ENCODE data around the gene DAGLA. TPM values are rescaled to one million over a fixed set of nuclear protein-coding genes. Genes with fewer than 3 reads are reported as not detected.

Gene DAGLA
- total and polyA plus RNA-seq, 2 experiments from 2014 or later, result 1.3 TPM

DNA sequence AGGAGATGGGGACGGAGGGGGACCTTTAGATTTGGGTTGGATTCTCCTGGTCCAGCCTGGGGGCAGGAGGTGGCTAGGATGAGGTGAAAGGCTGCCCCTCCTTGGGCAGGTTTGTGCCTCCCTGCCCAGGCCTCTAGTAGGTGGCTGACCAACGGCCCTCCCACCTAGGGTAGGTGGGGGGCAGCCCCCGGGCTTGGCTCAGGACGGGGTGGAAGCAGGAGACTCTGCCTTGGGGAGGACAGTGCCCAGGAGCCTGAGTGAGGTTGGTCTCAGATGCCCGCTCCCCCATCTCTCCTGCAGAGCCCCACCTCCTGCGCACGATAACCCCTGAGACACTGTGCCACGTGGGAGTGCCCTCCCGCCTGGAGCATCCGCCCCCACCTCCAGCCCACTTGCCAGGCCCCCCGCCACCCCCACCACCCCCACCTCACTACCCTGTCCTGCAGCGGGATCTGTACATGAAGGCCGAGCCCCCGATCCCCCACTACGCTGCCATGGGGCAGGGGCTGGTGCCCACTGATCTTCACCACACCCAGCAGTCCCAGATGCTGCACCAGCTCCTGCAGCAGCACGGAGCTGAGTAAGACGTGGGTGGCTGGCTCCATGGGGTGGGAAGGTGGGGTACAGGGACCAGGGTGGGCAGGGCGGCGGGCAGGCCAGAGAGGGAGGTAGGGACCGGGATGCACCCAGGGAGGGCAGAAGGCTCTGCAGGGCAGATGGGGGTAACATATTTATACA, 89.9 kb downstream of the DAGLA start:
- no peaks in the 10 kb centered on the region for H3F3A ChIP-seq (ENCODE audit: insufficient read depth)
- H3K4me3 ChIP-seq, result no peak overlapping the region
- in situ Hi-C loops (cut with MboI), result no loop called here
- H4K20me1 ChIP-seq (ENCODE audit: insufficient read depth), result no peaks in the 10 kb centered on the region
- no peak overlapping the region for H2AFZ ChIP-seq
- no peaks in the 10 kb centered on the region for H3K9me2 ChIP-seq (ENCODE audit: insufficient read depth)
- no peaks in the 10 kb centered on the region for H3K36me3 ChIP-seq (ENCODE audit: low read depth)
- H3K4me2 ChIP-seq (ENCODE audit: unreplicated experiment), result no peak overlapping the region
- no peaks in the 10 kb centered on the region for H3K27me3 ChIP-seq (replicated peaks; ENCODE audit: insufficient read depth)
- WGBS, 2 experiments (ENCODE audit: low coverage in 1 of 2, low lambda C conversion rate in 2 of 2, missing lambda C conversion rate in 2 of 2), result 75 to 81% methylated on average over 8 to 20 of the region's 20 CpGs
- TF ChIP-seq EZH2 (IDR thresholded peaks at IDR 0.05; ENCODE audit: insufficient read depth, poor library complexity, severe bottlenecking) (no peak), EZH2phosphoT487 (IDR thresholded peaks at IDR 0.05; ENCODE audit: insufficient read depth, low read depth) (no peak)
- H3K4me1 ChIP-seq (ENCODE audit: insufficient read depth), result no peaks in the 10 kb centered on the region
- H3K79me2 ChIP-seq (ENCODE audit: insufficient read depth), result no peaks in the 10 kb centered on the region
- no peak overlapping the region for H3K9ac ChIP-seq
- H3K27ac ChIP-seq, result no peak overlapping the region
- no peak for DNase-seq
- H3K9me3 ChIP-seq (ENCODE audit: low read depth), result no peaks in the 10 kb centered on the region

DNA sequence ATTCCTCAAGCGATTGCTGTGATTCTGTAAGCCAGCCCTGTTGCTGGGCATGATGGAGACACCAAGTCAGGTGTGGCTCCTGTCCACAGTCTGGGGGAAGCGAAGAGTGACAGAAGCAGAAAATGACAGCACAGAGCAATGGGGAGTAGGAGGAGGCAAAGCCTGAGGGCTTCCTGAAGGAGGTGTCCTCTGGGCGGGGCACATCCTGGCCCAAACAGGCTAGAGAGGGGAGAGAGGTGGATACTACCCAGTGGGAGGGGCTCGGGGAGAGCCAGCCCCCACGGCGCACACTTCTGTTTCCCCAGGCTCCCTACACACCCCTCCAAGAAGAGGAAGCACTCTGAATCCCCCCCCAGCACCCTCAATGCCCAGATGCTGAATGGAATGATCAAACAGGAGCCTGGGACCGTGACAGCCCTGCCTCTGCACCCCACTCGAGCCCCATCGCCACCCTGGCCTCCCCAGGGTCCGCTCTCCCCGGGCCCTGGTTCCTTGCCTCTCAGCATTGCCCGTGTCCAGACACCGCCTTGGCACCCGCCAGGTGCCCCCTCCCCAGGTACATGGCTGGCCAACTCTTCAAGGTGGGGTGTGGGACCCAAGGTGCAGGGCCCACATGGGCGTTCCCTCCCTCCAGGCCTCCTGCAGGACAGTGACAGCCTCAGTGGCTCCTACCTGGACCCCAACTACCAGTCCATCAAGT, 91.2 kb downstream of the DAGLA start:
- Histone ChIP-seq H3K4me2 (ENCODE audit: unreplicated experiment) (no peak overlapping the region), H2AFZ (no peak overlapping the region), H3K36me3 (ENCODE audit: low read depth) (no peaks in the 10 kb centered on the region), H3K27me3 (replicated peaks; ENCODE audit: insufficient read depth) (no peaks in the 10 kb centered on the region), H3K79me2 (ENCODE audit: insufficient read depth) (no peaks in the 10 kb centered on the region), H3F3A (ENCODE audit: insufficient read depth) (no peaks in the 10 kb centered on the region), H3K27ac (no peak overlapping the region), H4K20me1 (ENCODE audit: insufficient read depth) (no peaks in the 10 kb centered on the region), H3K9ac (no peak overlapping the region), H3K9me3 (ENCODE audit: low read depth) (no peaks in the 10 kb centered on the region), H3K9me2 (ENCODE audit: insufficient read depth) (no peaks in the 10 kb centered on the region), H3K4me3 (no peak overlapping the region), H3K4me1 (ENCODE audit: insufficient read depth) (no peaks in the 10 kb centered on the region)
- no peak for TF ChIP-seq EZH2phosphoT487 (IDR thresholded peaks at IDR 0.05; ENCODE audit: insufficient read depth, low read depth)
- TF ChIP-seq EZH2 (IDR thresholded peaks at IDR 0.05; ENCODE audit: insufficient read depth, poor library complexity, severe bottlenecking), result no peak
- no peak for DNase-seq
- WGBS, 2 experiments (ENCODE audit: low coverage in 1 of 2, low lambda C conversion rate in 2 of 2, missing lambda C conversion rate in 2 of 2), result 69 to 73% methylated on average over 15 of the region's 15 CpGs
- in situ Hi-C loops (cut with MboI), result no loop called here

DNA sequence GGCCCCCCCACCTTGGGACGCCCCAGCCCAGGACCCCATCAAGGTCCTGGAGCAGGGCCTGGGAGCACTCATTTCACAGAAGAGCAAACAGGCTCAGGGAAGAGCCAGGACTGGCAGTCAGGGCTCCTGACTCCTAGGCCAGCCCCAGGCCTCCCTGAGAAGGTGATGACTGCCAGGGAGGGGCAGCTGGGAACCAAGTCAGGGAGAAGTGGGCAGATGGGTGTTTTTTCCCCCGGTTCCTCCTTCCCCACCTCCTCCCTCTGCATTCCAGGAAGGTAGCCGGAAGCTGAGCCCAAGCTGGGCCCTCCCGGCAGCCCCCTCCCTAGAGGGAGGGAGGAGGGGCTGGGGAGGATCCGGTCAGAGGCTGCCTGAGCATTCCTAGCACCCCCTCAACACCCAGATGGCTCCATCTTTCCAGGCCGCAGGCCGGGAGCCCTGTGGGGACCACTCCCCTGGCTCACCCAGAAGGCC, 91.8 kb downstream of the DAGLA start:
- Histone ChIP-seq H3K27me3 (replicated peaks; ENCODE audit: insufficient read depth) (no peaks in the 10 kb centered on the region), H3K36me3 (ENCODE audit: low read depth) (no peaks in the 10 kb centered on the region), H3K4me2 (ENCODE audit: unreplicated experiment) (no peak overlapping the region), H2AFZ (no peak overlapping the region), H3K27ac (no peak overlapping the region), H3K9ac (no peak overlapping the region), H3K4me3 (no peak overlapping the region), H4K20me1 (ENCODE audit: insufficient read depth) (no peaks in the 10 kb centered on the region), H3K79me2 (ENCODE audit: insufficient read depth) (no peaks in the 10 kb centered on the region), H3K9me2 (ENCODE audit: insufficient read depth) (no peaks in the 10 kb centered on the region), H3K4me1 (ENCODE audit: insufficient read depth) (no peaks in the 10 kb centered on the region), H3K9me3 (ENCODE audit: low read depth) (no peaks in the 10 kb centered on the region), H3F3A (ENCODE audit: insufficient read depth) (no peaks in the 10 kb centered on the region)
- no peak for DNase-seq
- TF ChIP-seq EZH2phosphoT487 (IDR thresholded peaks at IDR 0.05; ENCODE audit: insufficient read depth, low read depth), result no peak
- no peak for TF ChIP-seq EZH2 (IDR thresholded peaks at IDR 0.05; ENCODE audit: insufficient read depth, poor library complexity, severe bottlenecking)
- WGBS, 2 experiments (ENCODE audit: low coverage in 1 of 2, low lambda C conversion rate in 2 of 2, missing lambda C conversion rate in 2 of 2), result 40 to 42% methylated on average over 4 to 7 of the region's 7 CpGs
- in situ Hi-C loops (cut with MboI), result no loop called here

DNA sequence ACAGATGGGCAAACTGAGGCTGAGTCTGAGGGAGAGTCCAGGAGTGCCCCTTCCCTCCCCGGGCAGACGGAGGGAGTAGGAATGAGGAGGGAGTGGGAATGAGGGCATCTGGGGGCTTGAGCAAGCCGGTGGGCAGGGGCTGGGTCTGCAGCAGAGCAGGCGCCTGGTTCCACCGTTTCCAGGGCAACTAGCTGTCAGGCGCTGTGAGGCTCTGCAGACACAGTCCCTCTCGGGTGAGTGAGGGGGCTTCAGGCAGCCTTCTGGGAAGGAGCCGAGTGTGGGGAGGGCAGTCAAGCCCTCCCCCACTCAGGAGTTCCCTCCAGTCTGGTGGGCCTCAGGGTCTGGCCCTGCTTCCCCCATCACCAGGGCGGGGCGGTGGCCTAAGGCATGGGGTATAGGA, 93.2 kb downstream of the DAGLA start:
- Histone ChIP-seq H2AFZ (no peak overlapping the region), H4K20me1 (ENCODE audit: insufficient read depth) (no peaks in the 10 kb centered on the region), H3K9me3 (ENCODE audit: low read depth) (no peaks in the 10 kb centered on the region), H3K4me1 (ENCODE audit: insufficient read depth) (no peaks in the 10 kb centered on the region), H3K79me2 (ENCODE audit: insufficient read depth) (no peaks in the 10 kb centered on the region), H3K9ac (no peak overlapping the region), H3K9me2 (ENCODE audit: insufficient read depth) (no peaks in the 10 kb centered on the region), H3K4me2 (ENCODE audit: unreplicated experiment) (no peak overlapping the region), H3K4me3 (no peak overlapping the region), H3K27me3 (replicated peaks; ENCODE audit: insufficient read depth) (no peaks in the 10 kb centered on the region), H3F3A (ENCODE audit: insufficient read depth) (no peaks in the 10 kb centered on the region), H3K36me3 (ENCODE audit: low read depth) (no peaks in the 10 kb centered on the region), H3K27ac (no peak overlapping the region)
- in situ Hi-C loops (cut with MboI), result no loop called here
- no peak for DNase-seq
- WGBS, 2 experiments (ENCODE audit: low coverage in 1 of 2, low lambda C conversion rate in 2 of 2, missing lambda C conversion rate in 2 of 2), result 45 to 53% methylated on average over 7 to 10 of the region's 10 CpGs
- no peak for TF ChIP-seq EZH2 (IDR thresholded peaks at IDR 0.05; ENCODE audit: insufficient read depth, poor library complexity, severe bottlenecking)
- TF ChIP-seq EZH2phosphoT487 (IDR thresholded peaks at IDR 0.05; ENCODE audit: insufficient read depth, low read depth), result no peak

All from GM23248 (cell line).